Activated B cell treated with CpG ODN at 0.5 μM for 24 hours (primary cell): ENCODE results near the gene TBC1D10A. TPM values are rescaled to one million over a fixed set of nuclear protein-coding genes. Genes with fewer than 3 reads are reported as not detected.

Experiments
- ATAC-seq: fragments of 200-7000 bp; cut with Tn5 transposase; one replicate; pipeline ENCODE4 v1.10.0; 2021; ENCODE audit warnings: low read depth, mild to moderate bottlenecking, moderate library complexity
- CTCF ChIA-PET: fragments of 350-600 bp; sonication (Branson Sonifier 250); formaldehyde crosslinking; loops from one replicate; lab custom pipeline; 2021; ENCODE audit warnings: antibody characterized with exemption; lab: Charles Lee
- POLR2A ChIA-PET: fragments of 350-600 bp; sonication (Branson Sonifier 250); formaldehyde crosslinking; loops from one replicate; lab custom pipeline; 2021; ENCODE audit warnings: antibody characterized with exemption; lab: Charles Lee
- DNase-seq: peaks from one replicate; pipeline ENCODE4 v3.0.0; 2022
- H3K27ac Mint-ChIP-seq: one replicate; pipeline ENCODE4 v1.8.0; 2020; ENCODE audit warnings: mixed read lengths
- H3K27me3 Mint-ChIP-seq: one replicate; pipeline ENCODE4 v1.8.0; 2021; ENCODE audit warnings: mixed read lengths
- H3K36me3 Mint-ChIP-seq: one replicate; pipeline ENCODE4 v1.8.0; 2021; ENCODE audit warnings: low read depth, mixed read lengths
- H3K4me1 Mint-ChIP-seq: one replicate; pipeline ENCODE4 v1.8.0; 2021; ENCODE audit warnings: mixed read lengths
- H3K4me3 Mint-ChIP-seq: one replicate; pipeline ENCODE4 v1.8.0; 2020; ENCODE audit warnings: mild to moderate bottlenecking, mixed read lengths
- H3K9me3 Mint-ChIP-seq: one replicate; pipeline ENCODE4 v1.8.0; 2020; ENCODE audit warnings: mixed read lengths
- CTCF ChIP-seq: fragments of 200-600 bp; IDR thresholded peaks from one replicate; pipeline ENCODE4 v1.8.0; 2022; ENCODE audit warnings: antibody characterized with exemption, mild to moderate bottlenecking
- intact Hi-C: fragments of 100-400 bp; cut with micrococcal nuclease; formaldehyde crosslinking; loops from one replicate; pipeline ENCODE4 v1.15.1; 2024
- total RNA-seq: library from RNA; stranded (reverse); gene quantifications from 2 replicates; pipeline ENCODE4 v1.2.3, GENCODE V29; 2022

TBC1D10A gene
- total RNA-seq, 1 donor from 2014 or later: 20.4 TPM

GRCh38 chr22:30279932-30280331 is 46.8 kb downstream of the TBC1D10A start:
- Mint-ChIP-seq H3K4me1 (peaks cover 10% of the 10 kb centered on the region), H3K36me3 (peaks cover 5% of the 10 kb centered on the region), H3K4me3 (no peak overlapping the region), H3K9me3 (no peaks in the 10 kb centered on the region), H3K27ac (no peak overlapping the region), H3K27me3 (peaks cover 25% of the 10 kb centered on the region)
- no peak for TF ChIP-seq CTCF
- ChIA-PET POLR2A (interaction anchor here (1.1 kb wide), 1 partner anchor 17 kb away, joined by 3 read pairs; no protein-coding TSS in a partner anchor), CTCF (interaction anchor here (0.7 to 1.9 kb wide), 2 partner anchors 17 to 108 kb away, joined by 5 read pairs; no protein-coding TSS in a partner anchor)
- ATAC-seq: no peak
- DNase-seq: no peak
- intact Hi-C loops: no loop called here

- no peak overlapping the region for H3K27ac Mint-ChIP-seq
- no peak overlapping the region for H3K4me3 Mint-ChIP-seq
- H3K9me3 Mint-ChIP-seq: no peaks in the 10 kb centered on the region
- ChIA-PET CTCF (interaction anchor here (0.7 to 1.9 kb wide), 2 partner anchors 16 to 109 kb away, joined by 5 read pairs; no protein-coding TSS in a partner anchor), POLR2A (no interaction called here)
- intact Hi-C loops: no loop called here
- no peak for DNase-seq
- no peak for TF ChIP-seq CTCF
- H3K4me1 Mint-ChIP-seq: peaks cover 10% of the 10 kb centered on the region
- no peaks in the 10 kb centered on the region for H3K36me3 Mint-ChIP-seq
- H3K27me3 Mint-ChIP-seq: peaks cover 25% of the 10 kb centered on the region
- no peak for ATAC-seq
Observed at GRCh38 chr22:30279046-30279788, 47.5 kb downstream of the TBC1D10A start.

- ChIA-PET POLR2A (no interaction called here), CTCF (interaction anchor here (0.9 to 3.3 kb wide), 2 partner anchors 10 to 113 kb away, joined by 3 to 13 read pairs; partner anchors contain the start of gene CASTOR1)
- Mint-ChIP-seq H3K9me3 (no peaks in the 10 kb centered on the region), H3K27ac (no peak overlapping the region), H3K27me3 (peaks cover 25% of the 10 kb centered on the region), H3K4me3 (no peak overlapping the region), H3K36me3 (no peaks in the 10 kb centered on the region), H3K4me1 (peaks cover 10% of the 10 kb centered on the region)
- ATAC-seq (no peak), DNase-seq (no peak)
- no peak for TF ChIP-seq CTCF
- intact Hi-C loops: no loop called here
Observed at GRCh38 chr22:30277547-30278344, 49.0 kb downstream of the TBC1D10A start.

- Mint-ChIP-seq H3K36me3 (no peaks in the 10 kb centered on the region), H3K4me3 (no peak overlapping the region), H3K9me3 (no peaks in the 10 kb centered on the region), H3K27ac (no peak overlapping the region), H3K4me1 (peaks cover 10% of the 10 kb centered on the region), H3K27me3 (peaks cover 25% of the 10 kb centered on the region)
- ChIA-PET CTCF (interaction anchor here (3.3 kb wide), 1 partner anchor 12 kb away, joined by 13 read pairs; the partner anchor contains the start of gene CASTOR1), POLR2A (no interaction called here)
- DNase-seq (no peak), ATAC-seq (no peak)
- intact Hi-C loops: no loop called here
- no peak for TF ChIP-seq CTCF
Observed at GRCh38 chr22:30276039-30276438, 50.7 kb downstream of the TBC1D10A start.

GRCh38 chr22:30275625-30276024 is 51.1 kb downstream of the TBC1D10A start:
- H3K9me3 Mint-ChIP-seq: no peaks in the 10 kb centered on the region
- H3K27me3 Mint-ChIP-seq: peaks cover 25% of the 10 kb centered on the region
- H3K36me3 Mint-ChIP-seq: peaks cover under 1% of the 10 kb centered on the region
- TF ChIP-seq CTCF: no peak
- intact Hi-C loops: no loop called here
- no peak overlapping the region for H3K4me3 Mint-ChIP-seq
- H3K4me1 Mint-ChIP-seq: peaks cover 10% of the 10 kb centered on the region
- ATAC-seq (no peak), DNase-seq (no peak)
- H3K27ac Mint-ChIP-seq: no peak overlapping the region
- CTCF ChIA-PET: interaction anchor here (3.3 kb wide), 1 partner anchor 13 kb away, joined by 13 read pairs; the partner anchor contains the start of gene CASTOR1
- POLR2A ChIA-PET: no interaction called here
